Measurements from ENCODE around the gene PKD1L1.

PKD1L1 gene

DNA sequence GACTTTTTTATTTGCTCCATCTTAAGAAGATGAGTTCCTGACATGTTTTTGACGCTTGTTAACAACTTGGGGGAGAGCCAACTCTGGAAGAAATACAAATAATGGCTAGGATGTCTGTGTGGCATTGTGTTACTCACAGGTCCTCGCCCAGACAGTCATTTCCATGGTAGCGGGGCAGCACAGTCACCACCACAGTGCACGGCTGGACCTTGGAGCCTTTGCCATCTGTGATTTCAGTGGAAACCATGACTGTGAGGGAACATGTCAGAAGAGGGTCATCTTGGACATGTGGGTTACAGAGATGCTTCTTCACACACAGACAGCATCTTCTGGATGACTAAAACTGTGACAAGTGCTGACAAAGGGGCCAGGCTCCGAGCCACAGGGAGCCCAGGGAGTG lies 74.5 kb downstream of the PKD1L1 start:
- no peak for DNase-seq

DNA sequence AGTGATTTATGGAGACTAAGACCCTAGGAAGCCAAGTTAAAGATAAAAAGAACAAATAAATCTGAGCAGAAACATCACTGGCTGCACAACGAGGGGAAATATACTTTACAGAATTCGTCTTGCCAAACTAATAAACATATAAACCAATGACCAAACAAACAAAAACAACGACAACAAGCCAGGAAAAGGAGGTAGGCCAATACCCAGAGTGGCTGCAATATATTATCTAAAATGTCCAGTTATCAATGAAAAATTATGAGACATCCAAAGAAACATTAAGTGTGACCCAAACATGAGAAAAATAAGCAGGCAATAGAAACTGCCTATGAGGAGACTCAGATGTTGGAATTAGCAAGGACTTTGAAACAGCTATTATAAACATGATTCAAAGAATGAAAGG lies 81.0 kb downstream of the PKD1L1 start:
- no peak for DNase-seq

DNA sequence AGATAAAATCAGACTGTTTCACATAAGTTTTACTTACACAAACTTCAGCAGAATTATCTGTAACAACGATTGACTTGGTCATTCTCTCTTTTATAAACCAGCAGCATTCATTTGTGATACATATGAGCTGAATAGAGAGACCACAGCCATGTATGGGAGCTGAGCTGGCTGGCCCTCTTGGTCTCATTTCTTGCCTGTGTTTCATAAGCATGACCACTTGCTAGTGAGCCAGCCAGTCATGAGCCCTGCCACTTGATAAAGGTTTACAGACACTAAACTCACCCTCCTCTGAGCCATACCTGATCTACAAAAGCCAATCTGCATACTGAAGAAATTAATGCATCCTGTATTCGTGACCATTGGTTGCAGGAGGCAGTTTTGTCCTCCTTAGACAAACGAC lies 82.1 kb downstream of the PKD1L1 start:
- DNase-seq: no peak

DNA sequence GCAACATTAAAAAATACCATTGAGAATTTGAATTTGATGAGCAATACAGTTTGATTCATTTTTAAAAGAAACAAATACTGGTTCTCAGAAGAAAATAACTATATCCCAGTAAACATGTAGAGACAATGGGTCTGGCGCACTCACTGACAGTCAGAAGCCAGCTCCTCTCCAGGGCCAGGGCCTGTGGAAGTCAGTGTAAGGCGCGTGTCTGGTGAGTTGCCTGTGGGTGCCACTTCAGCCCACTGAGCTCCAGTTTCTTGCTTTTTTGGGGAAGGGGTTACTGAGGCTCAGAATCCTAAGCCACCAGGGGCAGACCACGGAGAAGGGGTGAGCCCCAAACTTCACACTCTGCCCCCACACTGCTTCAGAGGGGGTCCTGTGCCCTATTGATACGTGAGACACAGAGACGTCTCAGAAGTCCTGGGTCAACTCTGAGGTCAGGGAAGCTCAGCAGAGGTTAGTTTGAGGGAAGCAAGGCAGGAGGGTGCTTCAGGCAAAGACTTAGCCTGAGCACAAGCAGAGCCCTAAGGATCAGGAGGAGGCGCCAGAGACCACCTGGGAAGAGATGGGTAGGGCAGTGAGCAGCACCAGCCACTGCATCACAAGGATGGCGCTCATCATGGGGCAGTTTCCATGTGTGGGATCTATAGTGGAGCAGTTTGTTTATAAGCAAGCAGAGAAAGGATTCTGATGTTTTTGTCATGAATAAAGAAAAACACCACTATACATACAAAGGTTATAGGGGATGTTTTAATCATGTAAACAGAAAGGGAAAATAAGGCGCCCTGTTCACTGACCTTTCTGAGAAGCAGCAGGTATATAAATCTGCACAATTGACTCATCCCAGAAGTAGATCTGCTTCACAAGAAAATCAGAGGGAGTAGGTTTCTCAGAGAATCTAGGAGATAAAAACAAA lies 95.7 kb downstream of the PKD1L1 start:
- DNase-seq: no peak

DNA sequence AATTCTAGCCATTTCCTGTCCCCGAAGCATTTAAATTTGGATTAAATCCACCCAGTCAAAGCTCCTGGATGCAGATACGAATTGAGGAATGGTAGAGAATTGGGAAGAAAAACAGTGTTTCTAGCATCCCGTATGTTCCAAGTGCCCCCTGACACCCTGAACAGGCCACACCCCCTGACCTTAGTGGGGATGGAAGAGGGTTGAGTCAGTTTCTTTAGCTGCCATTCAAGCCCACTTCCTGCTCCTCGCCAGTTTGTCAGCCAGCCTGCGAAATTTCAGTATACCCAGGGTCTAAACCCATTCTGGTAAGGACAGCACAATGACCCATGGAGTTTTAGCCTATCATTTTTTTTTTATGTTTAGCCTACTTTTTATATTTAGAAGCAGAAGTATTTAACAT lies 101.1 kb downstream of the PKD1L1 start:
- no peak for DNase-seq

DNA sequence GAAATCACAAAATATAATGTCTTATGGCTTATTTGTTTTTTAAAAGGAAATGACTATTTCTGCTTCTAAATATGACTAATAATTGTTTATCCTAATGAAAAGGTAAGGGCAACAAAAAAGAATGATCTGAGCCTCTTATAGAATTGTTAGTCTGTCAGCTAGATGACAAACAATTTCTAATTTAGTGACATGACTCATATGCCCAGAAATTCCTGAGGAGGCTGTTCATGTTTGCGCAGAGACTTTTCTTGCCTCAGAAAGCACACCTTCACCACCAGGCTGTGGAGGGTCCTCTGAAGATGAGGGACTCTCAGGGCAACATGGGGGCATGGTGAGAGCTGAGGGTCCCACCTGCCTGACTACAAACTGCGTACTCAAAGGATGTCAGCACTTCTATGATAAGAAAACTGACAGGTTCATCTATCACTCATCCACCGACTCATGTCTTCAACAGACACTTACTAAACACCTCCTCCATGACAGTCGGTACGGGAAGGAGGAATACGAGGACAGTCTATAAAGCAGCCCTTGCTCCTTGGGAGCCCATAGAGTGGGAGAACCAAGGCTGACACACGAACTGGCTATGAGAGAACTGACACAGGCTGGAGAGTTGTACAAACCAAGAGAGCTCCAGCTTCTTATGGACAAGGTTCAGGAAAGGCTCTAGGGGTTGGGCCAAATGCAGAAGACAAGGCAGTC lies 102.0 kb downstream of the PKD1L1 start:
- DNase-seq: no peak

DNA sequence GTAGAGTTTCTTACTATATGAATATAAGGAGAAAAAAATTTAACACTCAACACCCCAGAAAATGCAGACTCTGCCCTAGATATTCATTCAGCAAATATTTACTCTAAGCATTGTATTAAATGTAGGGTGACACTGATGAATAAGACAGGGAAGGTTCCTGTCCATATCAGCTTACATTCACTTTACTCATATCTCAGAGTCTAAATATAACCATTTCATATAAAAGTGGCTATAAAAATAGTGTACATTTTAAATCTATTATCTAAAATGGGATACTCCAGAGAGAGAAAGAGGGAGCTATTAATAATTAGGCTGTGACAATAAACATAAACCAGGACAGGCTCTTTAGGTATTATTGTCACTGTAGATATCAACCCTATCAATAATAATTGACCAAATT lies 104.0 kb downstream of the PKD1L1 start:
- no peak for DNase-seq

DNA sequence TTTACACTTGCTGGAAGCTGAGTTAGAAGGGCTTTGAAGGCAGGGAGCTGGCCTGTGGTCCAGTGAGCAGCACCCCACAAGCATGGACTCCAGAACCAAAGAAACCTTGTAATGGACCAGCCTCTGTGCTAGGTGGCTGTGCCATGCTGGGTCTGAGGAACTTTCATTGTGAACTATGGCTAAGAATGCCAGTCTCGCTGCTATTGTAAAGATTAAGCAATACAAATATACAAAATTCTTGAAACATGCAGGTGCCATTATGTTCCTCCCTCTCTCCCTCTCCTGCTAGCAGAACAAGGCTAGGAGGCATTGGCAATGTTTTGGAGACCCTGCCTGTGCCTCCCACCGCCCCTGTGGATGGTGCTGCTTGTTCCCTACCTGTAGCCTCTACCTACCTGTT lies 105.0 kb downstream of the PKD1L1 start:
- no peak for DNase-seq

DNA sequence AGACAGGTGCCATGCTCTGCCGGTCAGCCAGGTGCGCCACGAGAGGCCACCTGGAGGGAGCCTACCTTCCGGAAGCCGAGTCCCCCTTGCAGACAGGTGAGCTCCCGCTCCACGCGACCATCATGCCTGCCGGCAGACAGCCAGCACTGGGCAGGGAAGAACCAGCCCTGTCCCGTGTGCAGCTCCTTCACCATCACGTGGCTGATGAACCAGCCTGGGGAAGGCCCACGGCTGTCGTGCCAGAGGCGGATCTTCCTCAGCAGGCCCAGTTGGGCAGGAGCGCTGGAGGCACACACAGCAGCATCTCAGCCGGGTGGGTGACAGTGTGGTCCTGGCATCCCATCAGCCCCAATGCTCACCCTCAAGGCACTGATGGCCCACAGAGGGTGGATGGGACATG lies 108.9 kb downstream of the PKD1L1 start:
- no peak for DNase-seq

DNA sequence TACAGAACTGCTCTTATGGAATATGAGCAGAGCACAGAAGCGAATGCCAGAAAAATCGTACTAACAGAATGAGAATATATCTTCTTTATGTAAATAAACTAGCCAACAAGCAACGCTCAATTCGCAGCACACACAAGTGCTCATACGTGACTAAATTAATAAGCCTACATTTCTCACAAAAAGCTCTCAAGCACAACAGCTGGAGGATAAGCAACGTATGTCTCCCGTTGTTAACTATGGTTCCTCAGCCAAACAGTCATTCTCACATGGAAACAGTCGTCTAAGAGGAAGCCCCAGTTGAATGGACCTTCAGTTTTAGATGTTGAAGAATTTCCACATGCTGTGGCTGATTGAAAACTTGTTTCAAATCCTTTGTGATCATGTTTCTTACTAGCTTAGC lies 110.4 kb downstream of the PKD1L1 start:
- no peak for DNase-seq

DNA sequence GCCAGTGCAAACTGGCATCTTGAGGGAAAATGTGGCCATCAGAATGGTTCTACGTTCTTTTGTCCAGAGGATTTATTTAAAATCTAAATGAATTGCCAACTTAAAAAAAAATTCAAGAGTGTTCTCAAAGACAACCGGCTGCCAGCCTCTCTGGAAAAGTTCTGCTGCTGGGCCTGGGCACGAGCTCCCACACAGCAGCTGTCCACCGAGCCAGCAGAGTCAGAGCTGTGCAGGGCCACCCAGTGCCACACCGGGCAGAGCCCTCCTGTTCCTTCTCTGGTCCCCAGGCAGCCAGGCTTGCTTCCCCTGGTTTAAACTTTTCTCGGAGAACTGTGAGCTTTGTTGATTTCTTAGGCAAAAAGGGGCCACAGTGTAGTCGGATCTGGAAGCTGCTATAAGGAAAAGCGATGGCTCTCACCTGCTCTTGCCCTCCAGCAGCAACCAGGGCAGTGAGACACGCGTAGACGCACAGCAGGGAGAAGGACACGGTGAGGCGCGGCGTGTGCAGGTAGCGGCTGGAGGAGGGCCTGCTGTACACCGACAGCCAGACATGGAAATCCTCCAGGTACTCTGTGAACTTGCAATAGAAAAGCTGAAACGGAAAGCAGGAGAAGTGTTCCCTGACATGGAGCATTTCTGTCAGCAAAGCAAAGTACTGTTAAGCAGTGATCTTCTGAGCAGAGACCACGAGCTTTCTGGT lies 111.6 kb downstream of the PKD1L1 start:
- DNase-seq: no peak

DNA sequence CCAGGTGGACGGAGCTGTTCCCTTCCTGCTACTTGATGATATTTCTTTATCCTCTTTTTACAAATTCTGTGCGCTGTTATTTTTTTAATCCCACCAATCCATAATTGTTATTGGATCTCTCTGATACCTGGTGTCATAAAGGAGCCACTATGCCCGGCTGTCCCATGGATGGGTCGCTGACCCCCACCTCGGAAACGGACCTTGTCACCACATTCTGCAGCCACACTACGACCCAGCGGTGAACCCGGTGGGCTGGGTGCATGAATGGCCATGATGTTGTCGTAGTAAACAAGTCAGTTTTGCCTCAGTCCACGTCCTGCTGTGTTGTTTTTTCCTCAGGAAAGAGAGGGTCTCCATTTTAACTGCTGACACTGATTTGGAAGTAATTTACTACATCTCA lies 112.2 kb downstream of the PKD1L1 start:
- no peak for DNase-seq

DNA sequence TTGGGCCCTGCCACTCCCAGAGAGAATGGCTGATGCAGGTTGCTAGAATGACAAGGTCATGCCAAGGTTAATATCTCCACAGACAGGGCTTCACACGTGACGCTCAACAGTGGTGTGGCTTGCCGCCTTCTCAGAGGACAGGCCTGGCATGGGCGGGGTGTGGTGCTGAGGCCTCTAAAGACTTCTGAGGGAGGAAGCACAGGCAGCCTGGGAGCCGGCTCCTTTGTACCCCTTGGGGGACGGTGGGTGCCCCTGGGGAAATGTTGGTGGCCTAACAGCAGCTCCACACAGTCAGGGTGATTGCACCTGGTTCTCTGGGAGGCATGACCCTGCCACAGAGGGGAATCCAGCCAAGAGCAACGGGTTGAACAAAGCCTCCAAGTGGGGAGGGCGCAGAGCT lies 115.1 kb downstream of the PKD1L1 start:
- DNase-seq: no peak

DNA sequence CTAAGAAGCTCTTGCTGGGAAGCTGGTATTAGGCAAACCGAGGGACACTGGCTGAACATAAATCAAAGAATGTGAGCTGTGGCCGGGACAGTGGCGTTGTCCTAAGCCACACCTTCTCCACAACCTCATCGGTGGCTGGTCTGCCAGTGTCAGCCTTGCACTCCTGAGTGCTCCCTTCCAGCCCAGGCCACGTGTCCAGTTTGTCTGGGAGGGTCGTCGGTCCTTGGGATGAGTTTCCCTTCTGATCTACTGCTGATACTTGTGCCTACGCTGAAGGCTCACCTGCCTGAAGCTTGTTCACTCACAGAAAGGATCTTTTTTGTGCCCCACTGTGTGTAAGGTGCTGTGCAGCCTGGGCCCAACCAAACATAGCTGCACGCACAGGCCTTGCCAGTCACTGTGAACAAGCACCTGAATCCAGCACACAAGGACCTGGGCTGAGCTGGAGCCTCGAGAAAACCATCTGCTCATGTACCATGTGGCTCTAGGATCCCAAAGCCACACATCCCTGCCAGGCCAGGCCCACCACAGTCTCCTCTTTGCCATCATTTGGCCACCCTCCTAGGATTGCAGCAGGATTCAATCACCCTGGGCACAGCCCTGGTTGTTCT lies 116.1 kb downstream of the PKD1L1 start:
- DNase-seq: no peak

DNA sequence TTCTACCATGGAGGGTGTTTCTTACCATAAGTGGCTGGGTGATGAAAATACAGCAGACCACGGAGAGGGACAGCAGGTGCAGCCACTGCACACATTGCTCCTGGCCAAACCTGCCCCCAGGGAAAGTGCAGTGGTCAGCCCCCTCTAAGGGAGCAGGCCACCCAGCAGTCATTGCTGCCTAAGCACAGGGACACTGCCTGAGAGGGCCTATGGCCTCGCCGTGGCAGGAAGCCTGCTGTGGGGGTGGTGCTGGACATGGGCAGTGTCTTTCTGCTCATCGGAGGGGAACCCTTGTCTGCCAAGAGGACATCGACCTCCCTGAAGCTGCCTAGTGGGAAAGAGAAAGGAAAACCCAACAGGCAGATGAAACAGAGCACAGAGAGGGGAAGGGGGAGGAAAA lies 118.3 kb downstream of the PKD1L1 start:
- no peak for DNase-seq

DNA sequence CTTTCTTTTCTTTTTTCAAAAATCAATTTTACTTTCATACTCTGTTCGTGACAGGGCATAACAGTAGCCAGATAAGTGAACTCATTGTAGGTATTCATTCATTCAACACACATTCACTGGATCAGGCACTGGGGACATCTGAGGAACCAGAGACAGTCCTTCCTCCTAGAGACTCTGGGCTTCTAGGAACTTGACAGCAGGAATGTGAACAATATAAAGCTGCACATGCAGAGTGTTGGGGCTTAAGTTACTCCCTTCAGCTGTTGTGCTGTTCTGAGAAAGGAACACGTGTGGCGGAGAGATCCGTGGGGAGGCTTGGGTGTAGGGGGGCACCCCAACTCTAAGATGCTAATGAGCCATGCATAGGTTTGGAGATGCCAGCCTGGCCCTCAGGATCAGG lies 120.4 kb downstream of the PKD1L1 start:
- DNase-seq: no peak

DNA sequence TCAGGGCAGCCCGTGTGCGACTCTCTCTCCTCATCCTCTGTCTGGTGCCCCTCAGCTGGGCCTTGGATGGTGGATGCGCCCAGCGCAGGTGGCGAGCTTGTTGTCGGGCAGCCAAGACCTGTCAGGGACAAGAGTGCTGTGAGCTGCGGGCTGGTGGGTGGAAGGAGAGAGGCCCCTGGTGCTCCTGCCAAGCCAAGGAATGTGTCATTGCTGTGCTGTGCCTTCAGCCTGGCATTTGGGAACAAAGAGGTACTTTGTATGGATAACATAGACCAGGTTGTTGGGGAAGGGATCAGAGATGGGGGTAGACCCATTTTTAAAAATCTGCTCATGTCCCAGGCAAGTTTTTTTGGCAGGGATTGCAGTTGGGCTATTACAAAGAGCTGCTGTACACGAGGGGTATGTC lies 120.9 kb downstream of the PKD1L1 start:
- no peak for DNase-seq

DNA sequence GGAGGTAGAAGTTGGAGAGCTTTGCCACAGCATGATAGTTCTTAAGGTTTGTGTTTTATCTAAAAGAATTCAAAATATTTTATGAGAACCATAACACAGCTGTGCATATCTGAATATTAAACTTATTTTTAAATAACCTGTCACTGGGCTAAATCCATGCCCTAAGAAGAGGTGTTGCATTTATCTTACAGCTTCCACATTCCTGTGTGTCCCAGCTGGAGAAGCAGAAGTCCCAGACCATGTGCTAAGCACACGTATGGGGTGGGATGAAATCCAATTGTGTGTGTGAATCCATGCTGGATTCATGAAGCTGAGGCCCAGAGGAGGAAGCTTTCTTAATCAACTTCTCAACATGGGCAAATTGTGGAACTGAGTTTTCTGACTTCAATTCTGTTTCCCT lies 121.5 kb downstream of the PKD1L1 start:
- DNase-seq: no peak

DNA sequence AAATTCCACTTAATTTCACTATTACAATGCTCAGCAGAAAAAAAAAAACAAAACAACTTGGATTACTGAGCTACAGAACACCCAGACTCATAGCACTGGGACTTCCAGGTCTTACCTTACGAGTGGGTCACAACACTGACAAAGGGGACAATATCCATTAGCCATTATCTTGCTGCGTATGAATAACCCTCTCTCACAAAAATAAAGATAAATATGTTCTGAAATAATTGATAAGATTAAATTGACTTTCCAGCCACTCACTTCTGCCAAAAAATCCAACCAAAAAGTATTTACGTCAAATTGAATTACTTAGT lies 128.7 kb downstream of the PKD1L1 start:
- DNase-seq: no peak

DNA sequence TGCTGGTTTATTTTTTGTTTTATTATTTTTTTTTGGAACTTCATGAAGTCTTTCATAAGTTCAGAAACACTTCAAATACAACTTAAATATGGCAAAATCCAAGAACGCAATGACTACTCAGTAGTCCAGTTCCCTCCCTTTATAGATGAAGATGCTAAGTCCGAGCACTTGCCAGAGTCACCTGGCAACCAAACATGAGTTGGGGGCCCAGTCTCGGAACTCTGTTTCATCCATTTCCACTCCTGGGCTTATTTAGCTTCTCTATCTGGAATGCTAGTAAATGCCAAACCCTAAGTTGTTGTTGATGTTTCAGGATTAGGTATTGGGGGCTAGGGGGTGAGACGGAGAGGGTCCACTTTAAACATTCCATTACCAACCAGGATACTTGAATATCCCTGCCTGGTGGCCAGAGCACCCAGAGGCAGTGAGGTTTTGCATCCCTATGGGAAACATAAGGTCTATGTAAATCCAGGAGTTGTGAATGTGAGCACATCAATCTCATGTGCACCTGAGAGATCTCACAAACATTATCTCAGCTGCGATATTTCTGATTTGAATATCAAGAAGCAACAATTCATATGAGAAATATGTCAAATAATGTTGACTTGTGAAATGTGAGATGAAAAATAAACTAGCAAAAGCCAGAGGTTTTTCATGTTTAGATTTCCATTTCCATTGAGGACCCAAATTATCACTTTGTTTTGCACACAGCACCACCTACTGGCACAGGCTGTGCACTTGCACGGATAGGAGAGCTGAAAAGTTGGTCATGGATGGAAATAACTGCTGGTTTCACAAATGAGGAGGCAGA lies 129.3 kb downstream of the PKD1L1 start:
- no peak for DNase-seq

DNA sequence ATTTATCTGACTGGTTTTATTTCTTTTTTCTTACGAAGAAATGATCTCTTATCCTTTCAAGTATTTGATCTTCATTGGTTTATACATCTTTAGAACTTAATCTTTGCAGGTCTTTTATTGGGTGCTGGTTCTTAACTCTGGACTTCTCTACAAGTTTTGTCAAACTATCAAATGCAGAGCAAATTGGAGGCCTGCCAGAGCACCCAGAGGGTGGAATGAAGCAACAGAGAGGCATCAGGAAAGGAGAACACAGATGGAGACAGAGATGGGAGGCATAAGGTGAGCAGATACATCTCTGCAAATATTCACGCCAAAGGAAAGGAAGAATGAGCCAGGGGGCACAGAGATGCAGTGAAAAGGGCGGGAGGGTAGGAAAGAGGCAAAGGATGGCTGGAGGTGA lies 130.3 kb downstream of the PKD1L1 start:
- no peak for DNase-seq

DNA sequence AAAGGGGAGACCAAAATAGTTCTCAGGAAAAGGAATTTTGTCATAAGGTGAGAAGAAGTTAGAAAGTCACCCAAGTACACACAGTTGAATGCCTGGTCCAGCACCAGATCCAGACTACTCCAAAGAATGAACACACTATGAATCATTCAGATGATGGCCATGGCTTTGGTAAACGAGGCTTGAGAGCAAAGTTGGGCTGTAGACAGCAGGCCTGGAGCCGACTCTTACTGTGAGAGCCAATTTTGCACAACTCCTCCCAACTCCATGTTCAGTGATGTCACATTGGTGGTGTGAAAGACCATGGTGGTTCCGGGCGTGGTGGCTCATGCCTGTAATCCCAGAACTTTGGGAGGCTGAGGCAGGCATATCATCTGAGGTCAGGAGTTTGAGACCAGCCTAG lies 131.6 kb downstream of the PKD1L1 start:
- no peak for DNase-seq

DNA sequence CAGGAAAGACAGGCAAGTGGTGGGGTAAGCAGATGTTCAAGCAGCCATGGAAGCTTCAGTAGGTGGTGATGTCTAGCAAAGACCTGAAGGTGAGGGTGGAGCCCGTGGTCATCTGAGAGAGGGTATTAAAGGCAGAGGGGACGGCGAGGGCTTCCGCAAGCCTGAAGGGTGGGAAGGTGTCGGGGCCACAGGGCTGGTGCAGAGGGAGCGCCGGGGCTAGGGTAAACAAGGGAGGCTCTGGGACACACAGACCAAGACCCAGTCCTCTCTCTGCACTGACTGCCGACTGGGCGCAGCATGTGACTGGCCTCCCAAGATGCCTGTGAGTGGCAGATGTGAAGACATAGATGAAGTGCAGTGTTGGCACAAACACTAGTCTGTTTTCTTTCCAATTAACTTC lies 132.4 kb downstream of the PKD1L1 start:
- no peak for DNase-seq

All from NCI-H1417 treated with DMSO at 0.1 percent for 48 hours (cell line).